ENCODE measurements around the gene ATAD2B. TPM values are rescaled to one million over a fixed set of nuclear protein-coding genes. Genes with fewer than 3 reads are reported as not detected.

ATAD2B gene
- total RNA-seq, 1 donor from 2014 or later, result 22.9 TPM

- no peak for DNase-seq (ENCODE audit: low read depth)
Measured at GRCh38 chr2:23705771-23706612, 220.9 kb downstream of the ATAD2B start.

- peak; percentile 23 for DNase-seq (ENCODE audit: low read depth)
Measured at GRCh38 chr2:23703583-23704385, 223.1 kb downstream of the ATAD2B start.

- DNase-seq (ENCODE audit: low read depth), result no peak
Measured at GRCh38 chr2:23703037-23703582, 223.8 kb downstream of the ATAD2B start.

- no peak for DNase-seq (ENCODE audit: low read depth)
Measured at GRCh38 chr2:23700627-23701026, 226.3 kb downstream of the ATAD2B start.

GRCh38 chr2:23699580-23699925, 227.4 kb downstream of the ATAD2B start:
- no peak for DNase-seq (ENCODE audit: low read depth)

- DNase-seq (ENCODE audit: low read depth), result no peak
Measured at GRCh38 chr2:23698721-23699579, 228.0 kb downstream of the ATAD2B start.

Other genes with a start within 250 kb of the ATAD2B start
- gene UBXN2A, start 13.3 kb upstream of the ATAD2B start, total RNA-seq, result 13.0 and 15.6 TPM in 2 replicates
- gene MFSD2B, start 83.0 kb upstream of the ATAD2B start, total RNA-seq, result 0.16 TPM in 1 of 2 replicates, not detected in the other
- gene WDCP, start 120.3 kb upstream of the ATAD2B start, total RNA-seq, result 11.3 and 11.9 TPM in 2 replicates
- 2.0 and 2.4 TPM in 2 replicates for gene FKBP1B, start 122.6 kb upstream of the ATAD2B start, total RNA-seq
- gene SF3B6, start 149.2 kb upstream of the ATAD2B start, total RNA-seq, result 89.0 and 92.9 TPM in 2 replicates
- 61.8 and 66.8 TPM in 2 replicates for gene TP53I3, start 157.7 kb upstream of the ATAD2B start, total RNA-seq
- gene PFN4, start 196.2 kb upstream of the ATAD2B start, total RNA-seq, result 1.1 and 2.1 TPM in 2 replicates
- gene FAM228B, start 196.3 kb upstream of the ATAD2B start, total RNA-seq, result 5.9 and 6.2 TPM in 2 replicates
- not detected in 2 replicates for gene FAM228A, start 247.9 kb upstream of the ATAD2B start, total RNA-seq

All from myocyte (in vitro differentiated cells).